GM23338 (cell line): Measurements from ENCODE around the gene PCDHA13.

ENCODE experiments used
- EZH2 ChIP-seq: fragments of 200-600 bp; sonication (generic); IDR thresholded peaks from one replicate; pipeline ENCODE4 v1.8.0; 2017; ENCODE audit warnings: antibody characterized with exemption, mild to moderate bottlenecking, low read depth; ENCODE audit not compliant: unreplicated experiment
- NANOG ChIP-seq: IDR thresholded peaks from 2 replicates; pipeline ENCODE4 v1.6.1; 2016; ENCODE audit warnings: antibody characterized with exemption, borderline replicate concordance
- POLR2AphosphoS5 ChIP-seq: IDR thresholded peaks from 2 replicates; pipeline ENCODE4 v1.6.1; 2016; ENCODE audit warnings: antibody characterized with exemption, low read depth
- REST ChIP-seq: IDR thresholded peaks from one replicate; pipeline ENCODE4 v1.6.1; 2018; ENCODE audit warnings: antibody characterized with exemption; ENCODE audit not compliant: unreplicated experiment
- ZNF114 ChIP-seq: fragments of 250-450 bp; sonication (Bioruptor Pico); IDR thresholded peaks from 2 replicates; pipeline ENCODE4 v1.5.0; 2020; ENCODE audit warnings: mild to moderate bottlenecking, moderate library complexity
- TF ChIP-seq, protein P1 (sequence below), 2 experiments: fragments of 200-600 bp in 1 of 2; sonication (generic) in 1 of 2; conservative IDR thresholded peaks; 2 replicates each; pipeline versions ENCODE4 v1.5.1 to v1.6.1; 2016 to 2017; ENCODE audit warnings: antibody characterized with exemption in 2 of 2, low read depth in 2 of 2, mild to moderate bottlenecking in 2 of 2, moderate library complexity in 1 of 2
- TF ChIP-seq, protein P2 (sequence below): IDR thresholded peaks from 2 replicates; pipeline ENCODE4 v1.6.1; 2016; ENCODE audit warnings: antibody characterized with exemption

- TF ChIP-seq, protein P1, sequence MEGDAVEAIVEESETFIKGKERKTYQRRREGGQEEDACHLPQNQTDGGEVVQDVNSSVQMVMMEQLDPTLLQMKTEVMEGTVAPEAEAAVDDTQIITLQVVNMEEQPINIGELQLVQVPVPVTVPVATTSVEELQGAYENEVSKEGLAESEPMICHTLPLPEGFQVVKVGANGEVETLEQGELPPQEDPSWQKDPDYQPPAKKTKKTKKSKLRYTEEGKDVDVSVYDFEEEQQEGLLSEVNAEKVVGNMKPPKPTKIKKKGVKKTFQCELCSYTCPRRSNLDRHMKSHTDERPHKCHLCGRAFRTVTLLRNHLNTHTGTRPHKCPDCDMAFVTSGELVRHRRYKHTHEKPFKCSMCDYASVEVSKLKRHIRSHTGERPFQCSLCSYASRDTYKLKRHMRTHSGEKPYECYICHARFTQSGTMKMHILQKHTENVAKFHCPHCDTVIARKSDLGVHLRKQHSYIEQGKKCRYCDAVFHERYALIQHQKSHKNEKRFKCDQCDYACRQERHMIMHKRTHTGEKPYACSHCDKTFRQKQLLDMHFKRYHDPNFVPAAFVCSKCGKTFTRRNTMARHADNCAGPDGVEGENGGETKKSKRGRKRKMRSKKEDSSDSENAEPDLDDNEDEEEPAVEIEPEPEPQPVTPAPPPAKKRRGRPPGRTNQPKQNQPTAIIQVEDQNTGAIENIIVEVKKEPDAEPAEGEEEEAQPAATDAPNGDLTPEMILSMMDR (conservative IDR thresholded peaks at IDR 0.05; ENCODE audit: low read depth in 2 of 2) = peak; percentile 75 to 83
- TF ChIP-seq ZNF114 (CRISPR knock-in tag) (no peak), POLR2AphosphoS5 (no peak), REST (no peak), NANOG (no peak), EZH2 (no peak)
- TF ChIP-seq, protein P2, sequence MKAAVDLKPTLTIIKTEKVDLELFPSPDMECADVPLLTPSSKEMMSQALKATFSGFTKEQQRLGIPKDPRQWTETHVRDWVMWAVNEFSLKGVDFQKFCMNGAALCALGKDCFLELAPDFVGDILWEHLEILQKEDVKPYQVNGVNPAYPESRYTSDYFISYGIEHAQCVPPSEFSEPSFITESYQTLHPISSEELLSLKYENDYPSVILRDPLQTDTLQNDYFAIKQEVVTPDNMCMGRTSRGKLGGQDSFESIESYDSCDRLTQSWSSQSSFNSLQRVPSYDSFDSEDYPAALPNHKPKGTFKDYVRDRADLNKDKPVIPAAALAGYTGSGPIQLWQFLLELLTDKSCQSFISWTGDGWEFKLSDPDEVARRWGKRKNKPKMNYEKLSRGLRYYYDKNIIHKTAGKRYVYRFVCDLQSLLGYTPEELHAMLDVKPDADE = no peak
Observed at GRCh38 chr5:140840978-140841962, 40.7 kb upstream of the PCDHA13 start, which contains the start of gene PCDHA8.
